HepG2 (cell line): ENCODE data around the gene SFXN5. TPM values are rescaled to one million over a fixed set of nuclear protein-coding genes. Genes with fewer than 3 reads are reported as not detected.

Source experiments
- ASH2L ChIP-seq: fragments of 300-600, 200-600 bp; sonication (generic); IDR thresholded peaks from 2 replicates; pipeline ENCODE4 v1.7.0; 2017; ENCODE audit warnings: low read depth, mild to moderate bottlenecking, moderate library complexity, mixed read lengths, low read length; ENCODE audit not compliant: insufficient read length
- CCDC6 ChIP-seq: sonication (generic); formaldehyde crosslinking; IDR thresholded peaks from 2 replicates; pipeline ENCODE4 v1.8.1; 2022; ENCODE audit warnings: mild to moderate bottlenecking, missing genetic modification reagents, moderate library complexity
- FOXK1 ChIP-seq: sonication (generic); formaldehyde crosslinking; IDR thresholded peaks from 2 replicates; pipeline ENCODE4 v1.4.0; 2020; ENCODE audit warnings: low read depth, missing genetic modification reagents, borderline replicate concordance
- GZF1 ChIP-seq: sonication (generic); formaldehyde crosslinking; IDR thresholded peaks from 2 replicates; pipeline ENCODE4 v1.5.1; 2020; ENCODE audit warnings: mild to moderate bottlenecking, missing genetic modification reagents
- NR1H2 ChIP-seq: sonication (generic); formaldehyde crosslinking; IDR thresholded peaks from 2 replicates; pipeline ENCODE4 v1.8.1; 2022; ENCODE audit warnings: low read depth, missing genetic modification reagents, borderline replicate concordance
- SPEN ChIP-seq: sonication (generic); formaldehyde crosslinking; IDR thresholded peaks from 2 replicates; pipeline ENCODE4 v1.5.1; 2020; ENCODE audit warnings: low read depth, mild to moderate bottlenecking, missing genetic modification reagents
- ZNF251 ChIP-seq: sonication (generic); formaldehyde crosslinking; IDR thresholded peaks from 2 replicates; pipeline ENCODE4 v1.9.0; 2021; ENCODE audit warnings: mild to moderate bottlenecking, missing genetic modification reagents
- ZNF468 ChIP-seq: sonication (generic); formaldehyde crosslinking; IDR thresholded peaks from 2 replicates; pipeline ENCODE4 v1.8.0; 2022; ENCODE audit warnings: mild to moderate bottlenecking, moderate library complexity, missing genetic modification reagents
- ZNF605 ChIP-seq: sonication (generic); formaldehyde crosslinking; IDR thresholded peaks from 2 replicates; pipeline ENCODE4 v1.8.0; 2022; ENCODE audit warnings: mild to moderate bottlenecking, missing genetic modification reagents
- ZNF781 ChIP-seq: sonication (generic); formaldehyde crosslinking; IDR thresholded peaks from 2 replicates; pipeline ENCODE4 v1.5.1; 2020; ENCODE audit warnings: borderline replicate concordance, mild to moderate bottlenecking, missing genetic modification reagents; ENCODE audit errors: not compliant biosample characterization
- ZSCAN22 ChIP-seq: sonication (generic); formaldehyde crosslinking; IDR thresholded peaks from 2 replicates; pipeline ENCODE4 v1.4.0; 2020; ENCODE audit warnings: mild to moderate bottlenecking, missing genetic modification reagents
- ZZZ3 ChIP-seq: sonication (generic); formaldehyde crosslinking; IDR thresholded peaks from 2 replicates; pipeline ENCODE4 v1.4.0; 2020; ENCODE audit warnings: missing genetic modification reagents, mild to moderate bottlenecking, borderline replicate concordance
- polyA plus RNA-seq, 8 experiments: library from polyadenylated mRNA; depleted of rRNA in 3 of 8; stranded (reverse) in 7 of 8; unstranded in 1 of 8; fragments of >200 nt; fragmentation: Illumina TruSeq in 4 of 8; extraction: Trizol in 4 of 8; gene quantifications; 2 replicates each; pipeline versions ENCODE4 v1.2.1 to v1.2.3, GENCODE V29; 2011 to 2016; ENCODE audit warnings: low read depth in 4 of 8, missing spikeins in 1 of 8, mixed read lengths in 1 of 8; ENCODE audit not compliant: insufficient read depth in 1 of 8
- total RNA-seq, 5 experiments: library from RNA; depleted of rRNA; stranded (reverse); fragments of >200 nt; fragmentation: Illumina TruSeq; extraction: Trizol; gene quantifications; 2 replicates each; pipeline ENCODE4 v1.2.3, GENCODE V29; 2016; ENCODE audit warnings: low read depth in 1 of 5
- TF ChIP-seq, protein P1 (sequence below): sonication (generic); formaldehyde crosslinking; IDR thresholded peaks from 2 replicates; pipeline ENCODE4 v1.4.0; 2020; ENCODE audit warnings: mild to moderate bottlenecking, missing genetic modification reagents
- TF ChIP-seq, protein P2 (sequence below): sonication (generic); formaldehyde crosslinking; IDR thresholded peaks from 2 replicates; pipeline ENCODE4 v1.4.0; 2020; ENCODE audit warnings: mild to moderate bottlenecking, missing genetic modification reagents, borderline replicate concordance
- TF ChIP-seq, protein P3 (sequence below): IDR thresholded peaks from 2 replicates; pipeline ENCODE4 v1.6.1; 2016; ENCODE audit warnings: missing compliant biosample characterization, missing genetic modification reagents, borderline replicate concordance
- TF ChIP-seq, protein P4 (sequence below): sonication (generic); formaldehyde crosslinking; IDR thresholded peaks from 2 replicates; pipeline ENCODE4 v1.8.0; 2022; ENCODE audit warnings: mild to moderate bottlenecking, missing genetic modification reagents
- TF ChIP-seq, protein P5 (sequence below): IDR thresholded peaks from 2 replicates; pipeline ENCODE4 v1.6.1; 2012; ENCODE audit warnings: inconsistent platforms
- TF ChIP-seq, protein P6 (sequence below): sonication (generic); formaldehyde crosslinking; IDR thresholded peaks from 2 replicates; pipeline ENCODE4 v1.8.0; 2023; ENCODE audit warnings: mild to moderate bottlenecking, missing genetic modification reagents

SFXN5 gene
- total and polyA plus RNA-seq, 2 of the 13 experiments (the other 11 are each of a cell fraction or from before 2014, with no cell fraction given), result 34.9 to 37.4 TPM

DNA sequence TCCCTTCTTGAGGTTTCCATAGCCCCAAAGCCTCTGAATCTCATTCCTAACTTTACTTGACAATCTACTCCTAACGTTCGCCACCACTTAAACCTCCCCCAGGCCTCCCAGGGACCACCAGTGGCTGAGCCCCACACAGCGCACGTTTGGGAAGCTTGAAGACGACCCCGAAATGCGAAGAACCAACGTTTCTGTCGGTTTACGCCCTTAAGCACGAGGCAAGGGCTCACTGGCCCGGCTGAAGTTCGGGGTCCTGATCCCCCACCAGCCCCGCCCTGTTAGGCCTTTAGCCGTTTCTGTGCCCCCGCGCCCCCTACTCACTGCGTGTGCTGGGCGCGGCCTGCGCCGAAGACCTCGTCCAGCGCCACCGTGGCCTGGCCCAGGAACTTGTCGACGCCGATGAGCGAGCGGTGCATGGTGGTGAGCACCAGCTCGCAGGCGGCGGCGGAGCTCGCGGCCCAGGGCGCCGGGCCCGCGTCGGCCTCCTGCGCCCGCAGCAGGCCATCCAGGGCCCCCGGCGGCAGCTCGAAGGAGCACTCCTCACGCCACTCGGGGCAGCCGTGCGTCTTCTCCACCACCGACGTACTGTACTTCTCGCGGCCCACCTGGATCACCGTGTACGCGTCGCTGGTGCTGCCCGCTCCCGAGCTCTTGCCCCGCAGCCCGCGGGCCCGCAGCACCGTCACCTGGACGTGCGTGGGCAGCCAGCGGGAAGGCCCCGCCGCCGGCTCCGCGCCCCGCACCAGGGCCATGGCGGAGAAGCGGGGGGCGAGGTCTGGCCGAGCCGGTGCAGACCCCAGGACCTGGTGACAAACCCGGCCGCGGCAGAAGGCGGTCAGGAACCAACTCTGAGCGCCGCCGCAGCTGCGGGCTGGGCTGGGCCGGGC, 40.8 kb upstream of the SFXN5 start (continued):
- TF ChIP-seq ZNF468 (CRISPR knock-in tag), result peak; percentile 98
- 0 out of 2 replicates have a peak, but pooled peaks have one; percentile 31 for TF ChIP-seq ZSCAN22 (CRISPR knock-in tag)
- TF ChIP-seq ZNF251 (CRISPR knock-in tag), result 0 out of 2 replicates have a peak, but pooled peaks have one; percentile 60
- TF ChIP-seq, protein P1, sequence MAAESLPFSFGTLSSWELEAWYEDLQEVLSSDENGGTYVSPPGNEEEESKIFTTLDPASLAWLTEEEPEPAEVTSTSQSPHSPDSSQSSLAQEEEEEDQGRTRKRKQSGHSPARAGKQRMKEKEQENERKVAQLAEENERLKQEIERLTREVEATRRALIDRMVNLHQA (CRISPR knock-in tag), result no peak
- TF ChIP-seq, protein P2, sequence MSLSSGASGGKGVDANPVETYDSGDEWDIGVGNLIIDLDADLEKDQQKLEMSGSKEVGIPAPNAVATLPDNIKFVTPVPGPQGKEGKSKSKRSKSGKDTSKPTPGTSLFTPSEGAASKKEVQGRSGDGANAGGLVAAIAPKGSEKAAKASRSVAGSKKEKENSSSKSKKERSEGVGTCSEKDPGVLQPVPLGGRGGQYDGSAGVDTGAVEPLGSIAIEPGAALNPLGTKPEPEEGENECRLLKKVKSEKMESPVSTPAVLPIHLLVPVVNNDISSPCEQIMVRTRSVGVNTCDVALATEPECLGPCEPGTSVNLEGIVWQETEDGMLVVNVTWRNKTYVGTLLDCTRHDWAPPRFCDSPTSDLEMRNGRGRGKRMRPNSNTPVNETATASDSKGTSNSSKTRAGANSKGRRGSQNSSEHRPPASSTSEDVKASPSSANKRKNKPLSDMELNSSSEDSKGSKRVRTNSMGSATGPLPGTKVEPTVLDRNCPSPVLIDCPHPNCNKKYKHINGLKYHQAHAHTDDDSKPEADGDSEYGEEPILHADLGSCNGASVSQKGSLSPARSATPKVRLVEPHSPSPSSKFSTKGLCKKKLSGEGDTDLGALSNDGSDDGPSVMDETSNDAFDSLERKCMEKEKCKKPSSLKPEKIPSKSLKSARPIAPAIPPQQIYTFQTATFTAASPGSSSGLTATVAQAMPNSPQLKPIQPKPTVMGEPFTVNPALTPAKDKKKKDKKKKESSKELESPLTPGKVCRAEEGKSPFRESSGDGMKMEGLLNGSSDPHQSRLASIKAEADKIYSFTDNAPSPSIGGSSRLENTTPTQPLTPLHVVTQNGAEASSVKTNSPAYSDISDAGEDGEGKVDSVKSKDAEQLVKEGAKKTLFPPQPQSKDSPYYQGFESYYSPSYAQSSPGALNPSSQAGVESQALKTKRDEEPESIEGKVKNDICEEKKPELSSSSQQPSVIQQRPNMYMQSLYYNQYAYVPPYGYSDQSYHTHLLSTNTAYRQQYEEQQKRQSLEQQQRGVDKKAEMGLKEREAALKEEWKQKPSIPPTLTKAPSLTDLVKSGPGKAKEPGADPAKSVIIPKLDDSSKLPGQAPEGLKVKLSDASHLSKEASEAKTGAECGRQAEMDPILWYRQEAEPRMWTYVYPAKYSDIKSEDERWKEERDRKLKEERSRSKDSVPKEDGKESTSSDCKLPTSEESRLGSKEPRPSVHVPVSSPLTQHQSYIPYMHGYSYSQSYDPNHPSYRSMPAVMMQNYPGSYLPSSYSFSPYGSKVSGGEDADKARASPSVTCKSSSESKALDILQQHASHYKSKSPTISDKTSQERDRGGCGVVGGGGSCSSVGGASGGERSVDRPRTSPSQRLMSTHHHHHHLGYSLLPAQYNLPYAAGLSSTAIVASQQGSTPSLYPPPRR (CRISPR knock-in tag), result 0 out of 2 replicates have a peak, but pooled peaks have one; percentile 5
- TF ChIP-seq ZZZ3 (CRISPR knock-in tag), result no peak
- TF ChIP-seq, protein P3, sequence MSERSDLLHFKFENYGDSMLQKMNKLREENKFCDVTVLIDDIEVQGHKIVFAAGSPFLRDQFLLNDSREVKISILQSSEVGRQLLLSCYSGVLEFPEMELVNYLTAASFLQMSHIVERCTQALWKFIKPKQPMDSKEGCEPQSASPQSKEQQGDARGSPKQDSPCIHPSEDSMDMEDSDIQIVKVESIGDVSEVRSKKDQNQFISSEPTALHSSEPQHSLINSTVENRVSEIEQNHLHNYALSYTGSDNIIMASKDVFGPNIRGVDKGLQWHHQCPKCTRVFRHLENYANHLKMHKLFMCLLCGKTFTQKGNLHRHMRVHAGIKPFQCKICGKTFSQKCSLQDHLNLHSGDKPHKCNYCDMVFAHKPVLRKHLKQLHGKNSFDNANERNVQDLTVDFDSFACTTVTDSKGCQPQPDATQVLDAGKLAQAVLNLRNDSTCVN, result peak; percentile 53; the same call in 1 of the 2 replicates
- 0 out of 2 replicates have a peak, but pooled peaks have one; percentile 87 for TF ChIP-seq GZF1 (CRISPR knock-in tag)
- TF ChIP-seq, protein P4, sequence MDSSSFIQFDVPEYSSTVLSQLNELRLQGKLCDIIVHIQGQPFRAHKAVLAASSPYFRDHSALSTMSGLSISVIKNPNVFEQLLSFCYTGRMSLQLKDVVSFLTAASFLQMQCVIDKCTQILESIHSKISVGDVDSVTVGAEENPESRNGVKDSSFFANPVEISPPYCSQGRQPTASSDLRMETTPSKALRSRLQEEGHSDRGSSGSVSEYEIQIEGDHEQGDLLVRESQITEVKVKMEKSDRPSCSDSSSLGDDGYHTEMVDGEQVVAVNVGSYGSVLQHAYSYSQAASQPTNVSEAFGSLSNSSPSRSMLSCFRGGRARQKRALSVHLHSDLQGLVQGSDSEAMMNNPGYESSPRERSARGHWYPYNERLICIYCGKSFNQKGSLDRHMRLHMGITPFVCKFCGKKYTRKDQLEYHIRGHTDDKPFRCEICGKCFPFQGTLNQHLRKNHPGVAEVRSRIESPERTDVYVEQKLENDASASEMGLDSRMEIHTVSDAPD (CRISPR knock-in tag), result peak; percentile 86; the same call in 1 of the 2 replicates
- peak; percentile 63 for TF ChIP-seq ASH2L
- TF ChIP-seq, protein P5, sequence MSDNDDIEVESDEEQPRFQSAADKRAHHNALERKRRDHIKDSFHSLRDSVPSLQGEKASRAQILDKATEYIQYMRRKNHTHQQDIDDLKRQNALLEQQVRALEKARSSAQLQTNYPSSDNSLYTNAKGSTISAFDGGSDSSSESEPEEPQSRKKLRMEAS, result peak; percentile 96
- TF ChIP-seq, protein P6, sequence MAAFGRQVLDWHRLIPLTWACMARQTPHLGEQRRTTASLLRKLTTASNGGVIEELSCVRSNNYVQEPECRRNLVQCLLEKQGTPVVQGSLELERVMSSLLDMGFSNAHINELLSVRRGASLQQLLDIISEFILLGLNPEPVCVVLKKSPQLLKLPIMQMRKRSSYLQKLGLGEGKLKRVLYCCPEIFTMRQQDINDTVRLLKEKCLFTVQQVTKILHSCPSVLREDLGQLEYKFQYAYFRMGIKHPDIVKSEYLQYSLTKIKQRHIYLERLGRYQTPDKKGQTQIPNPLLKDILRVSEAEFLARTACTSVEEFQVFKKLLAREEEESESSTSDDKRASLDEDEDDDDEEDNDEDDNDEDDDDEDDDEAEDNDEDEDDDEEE (CRISPR knock-in tag), result peak; percentile 93
- peak; percentile 55; the same call in 1 of the 2 replicates for TF ChIP-seq NR1H2 (CRISPR knock-in tag)
- TF ChIP-seq CCDC6 (CRISPR knock-in tag), result peak; percentile 44; the same call in 1 of the 2 replicates
- TF ChIP-seq FOXK1 (CRISPR knock-in tag), result no peak
- TF ChIP-seq ZNF605 (CRISPR knock-in tag), result no peak
- peak; percentile 87 for TF ChIP-seq SPEN (CRISPR knock-in tag)
- peak; percentile 49 for TF ChIP-seq ZNF781
